ENCODE data around the gene CNNM4.

DNA sequence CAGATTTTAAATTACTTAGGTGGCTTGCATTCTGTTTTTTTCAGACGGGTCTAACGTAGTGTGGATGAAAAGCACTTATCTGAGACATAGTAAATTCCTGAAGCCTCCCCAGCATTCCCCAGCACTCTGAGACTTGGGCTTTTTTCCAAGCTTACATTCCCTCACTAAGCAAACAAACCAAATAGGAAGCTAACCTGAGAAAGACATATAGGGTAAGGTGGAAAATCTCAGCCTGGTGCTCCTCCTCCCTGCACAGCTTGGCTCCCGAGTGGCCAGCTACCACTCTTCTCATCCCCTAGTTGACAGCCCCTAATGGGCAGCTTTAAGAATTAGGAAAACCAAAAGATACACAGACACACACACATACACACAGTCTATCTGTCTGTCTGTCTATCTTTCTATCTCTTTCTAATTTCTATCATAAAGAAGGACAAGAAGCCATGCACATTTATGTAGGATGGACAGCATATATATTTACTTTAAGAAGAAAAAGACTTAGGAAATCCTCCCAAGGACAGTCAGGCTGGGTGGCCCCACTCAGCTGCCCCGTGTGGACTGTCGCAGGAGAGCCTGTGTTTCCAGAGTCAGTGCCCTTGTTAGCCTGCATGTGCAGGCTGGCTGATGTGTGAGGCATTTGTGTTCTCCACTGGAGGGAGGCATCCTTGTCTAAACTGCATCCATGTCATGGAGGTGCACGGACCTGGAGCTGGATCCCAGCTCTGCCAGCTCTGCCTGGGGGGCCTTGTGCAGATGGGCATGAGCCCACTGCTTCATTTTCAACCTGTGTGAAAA lies 63.6 kb downstream of the CNNM4 start:
- TF ChIP-seq ZNF274 (IDR thresholded peaks at IDR 0.05; ENCODE audit: low read depth, low read length) (no peak), YY1 (IDR thresholded peaks at IDR 0.05; ENCODE audit: insufficient read depth, insufficient read length) (no peak)

All from NT2/D1 (cell line).